Glutamatergic neuron (in vitro differentiated cells): Measurements from ENCODE around the gene MARCHF10. TPM values are rescaled to one million over a fixed set of nuclear protein-coding genes. Genes with fewer than 3 reads are reported as not detected.
"Not testable (repeated sequence)": the region's sequence is repeated elsewhere in the genome, so short reads cannot be mapped to it uniquely, and the experiment has no call there.

ENCODE experiments used
- DNase-seq: peaks from one replicate; pipeline ENCODE4 v3.0.0; 2022
- H3K27ac Mint-ChIP-seq: one replicate; pipeline ENCODE4 v1.8.0; 2020; ENCODE audit warnings: mild to moderate bottlenecking, mixed read lengths, inconsistent platforms; ENCODE audit not compliant: unreplicated experiment
- H3K27me3 Mint-ChIP-seq: one replicate; pipeline ENCODE4 v1.8.0; 2020; ENCODE audit warnings: mild to moderate bottlenecking, moderate library complexity, mixed read lengths, inconsistent platforms; ENCODE audit not compliant: unreplicated experiment
- H3K36me3 Mint-ChIP-seq: one replicate; pipeline ENCODE4 v1.8.0; 2020; ENCODE audit warnings: mild to moderate bottlenecking, mixed read lengths, inconsistent platforms; ENCODE audit not compliant: unreplicated experiment
- H3K4me1 Mint-ChIP-seq: one replicate; pipeline ENCODE4 v1.8.0; 2020; ENCODE audit warnings: mild to moderate bottlenecking, low read depth, mixed read lengths, inconsistent platforms; ENCODE audit not compliant: unreplicated experiment
- H3K4me3 Mint-ChIP-seq: one replicate; pipeline ENCODE4 v1.8.0; 2020; ENCODE audit warnings: mild to moderate bottlenecking, mixed read lengths, inconsistent platforms; ENCODE audit not compliant: unreplicated experiment
- H3K9me3 Mint-ChIP-seq: one replicate; pipeline ENCODE4 v1.8.0; 2020; ENCODE audit warnings: mild to moderate bottlenecking, moderate library complexity, mixed read lengths, inconsistent platforms; ENCODE audit not compliant: unreplicated experiment
- total RNA-seq: library from RNA; stranded (reverse); fragmentation: NEBNext Ultra II Directional; extraction: Animal tissue kit (Norgen Biotek cat#: 25700); gene quantifications from one replicate; pipeline ENCODE4 v1.2.1, GENCODE V29; 2021; ENCODE audit not compliant: unreplicated experiment
- TF ChIP-seq, protein P1 (sequence below): fragments of 200-600 bp; sonication (generic); IDR thresholded peaks from one replicate; pipeline ENCODE4 v1.5.0; 2021; ENCODE audit not compliant: partially characterized antibody, unreplicated experiment

The MARCHF10 gene
- total RNA-seq, 1 donor from 2014 or later, result not detected

DNA sequence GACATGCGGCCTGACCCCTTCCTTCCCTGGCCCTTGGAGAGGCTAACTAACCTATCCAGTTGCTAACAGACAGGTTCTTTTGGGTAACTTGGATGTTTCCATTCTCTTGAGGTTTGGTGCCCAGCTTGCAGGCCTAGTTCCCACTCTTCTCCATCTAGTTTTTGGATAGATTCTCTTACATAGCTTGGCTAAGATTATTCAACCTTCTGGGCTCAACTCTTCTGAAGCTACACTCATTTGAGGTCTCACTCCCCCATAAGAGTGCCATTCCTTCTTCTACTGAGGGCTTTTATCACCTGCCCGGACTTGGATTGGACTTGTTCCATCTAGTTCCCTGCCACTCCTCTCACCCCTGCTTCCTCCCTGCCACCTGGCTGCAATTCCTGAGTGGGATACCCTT lies 44.1 kb upstream of the MARCHF10 start:
- Mint-ChIP-seq H3K9me3 (peaks cover 2% of the 10 kb centered on the region), H3K27me3 (peaks cover 2% of the 10 kb centered on the region), H3K27ac (no peak overlapping the region), H3K36me3 (peaks cover 5% of the 10 kb centered on the region), H3K4me1 (peaks cover 1% of the 10 kb centered on the region), H3K4me3 (no peak overlapping the region)
- TF ChIP-seq, protein P1, sequence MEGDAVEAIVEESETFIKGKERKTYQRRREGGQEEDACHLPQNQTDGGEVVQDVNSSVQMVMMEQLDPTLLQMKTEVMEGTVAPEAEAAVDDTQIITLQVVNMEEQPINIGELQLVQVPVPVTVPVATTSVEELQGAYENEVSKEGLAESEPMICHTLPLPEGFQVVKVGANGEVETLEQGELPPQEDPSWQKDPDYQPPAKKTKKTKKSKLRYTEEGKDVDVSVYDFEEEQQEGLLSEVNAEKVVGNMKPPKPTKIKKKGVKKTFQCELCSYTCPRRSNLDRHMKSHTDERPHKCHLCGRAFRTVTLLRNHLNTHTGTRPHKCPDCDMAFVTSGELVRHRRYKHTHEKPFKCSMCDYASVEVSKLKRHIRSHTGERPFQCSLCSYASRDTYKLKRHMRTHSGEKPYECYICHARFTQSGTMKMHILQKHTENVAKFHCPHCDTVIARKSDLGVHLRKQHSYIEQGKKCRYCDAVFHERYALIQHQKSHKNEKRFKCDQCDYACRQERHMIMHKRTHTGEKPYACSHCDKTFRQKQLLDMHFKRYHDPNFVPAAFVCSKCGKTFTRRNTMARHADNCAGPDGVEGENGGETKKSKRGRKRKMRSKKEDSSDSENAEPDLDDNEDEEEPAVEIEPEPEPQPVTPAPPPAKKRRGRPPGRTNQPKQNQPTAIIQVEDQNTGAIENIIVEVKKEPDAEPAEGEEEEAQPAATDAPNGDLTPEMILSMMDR, result no peak
- DNase-seq, result no peak

DNA sequence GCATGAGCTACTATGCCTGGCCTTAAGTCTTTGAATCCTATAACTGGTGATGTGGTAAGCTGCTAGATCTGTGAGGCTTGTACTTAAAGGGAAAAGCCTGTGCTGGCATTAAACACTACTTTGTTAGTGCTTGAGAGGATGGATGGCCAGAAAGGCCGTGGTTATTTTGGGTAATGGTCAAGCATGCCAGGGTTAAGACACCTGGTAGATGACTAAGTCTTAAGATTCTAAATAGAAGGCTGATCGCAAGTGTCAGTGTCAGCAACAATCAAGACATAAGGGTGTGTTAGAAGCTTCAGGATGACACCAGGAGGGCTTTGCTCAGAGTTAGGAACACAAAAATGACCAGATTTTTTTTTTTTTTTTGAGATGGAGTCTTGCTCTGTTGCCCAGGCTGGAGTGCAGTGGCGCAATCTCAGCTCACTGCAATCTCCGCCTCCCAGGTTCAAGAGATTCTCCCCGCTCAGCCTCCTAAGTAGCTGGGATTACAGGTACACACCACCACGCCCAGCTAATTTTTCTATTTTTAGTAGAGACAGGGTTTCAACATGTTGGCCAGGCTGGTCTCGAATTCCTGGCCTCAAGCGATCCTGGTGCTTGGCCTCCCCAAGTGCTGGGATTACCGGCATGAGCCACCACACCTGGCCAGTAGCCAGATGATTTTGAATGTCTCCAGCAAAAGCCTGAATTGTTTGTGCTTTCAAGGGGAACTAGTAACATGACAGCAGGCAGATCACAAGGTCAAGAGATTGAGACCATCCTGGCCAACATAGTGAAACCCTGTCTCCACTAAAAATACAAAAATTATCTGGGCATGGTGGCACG lies 41.7 kb upstream of the MARCHF10 start:
- H3K4me1 Mint-ChIP-seq, H3K27me3 Mint-ChIP-seq, H3K9me3 Mint-ChIP-seq, H3K4me3 Mint-ChIP-seq, H3K27ac Mint-ChIP-seq, DNase-seq, H3K36me3 Mint-ChIP-seq: not testable (repeated sequence)

DNA sequence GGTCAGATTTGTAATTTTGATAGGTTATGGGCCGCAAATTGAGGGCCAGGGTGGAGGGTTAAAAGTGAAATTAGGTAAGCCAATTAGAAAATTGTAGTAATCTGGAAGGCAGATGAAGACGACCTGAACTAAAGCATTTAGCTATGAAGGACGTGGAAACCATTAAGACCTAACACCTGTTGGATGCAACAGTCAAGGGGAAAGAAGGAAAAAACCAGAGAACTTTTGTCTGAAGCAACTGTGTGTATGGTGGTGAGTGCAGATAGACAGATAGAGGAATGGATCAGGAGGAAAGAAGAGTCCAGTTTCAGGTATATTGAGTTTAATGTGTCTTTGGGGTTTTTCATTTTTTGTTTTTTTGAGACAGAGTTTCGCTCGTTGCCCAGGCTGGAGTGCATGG lies 40.2 kb upstream of the MARCHF10 start:
- Mint-ChIP-seq H3K27me3 (peaks cover 2% of the 10 kb centered on the region), H3K4me1 (peaks cover 1% of the 10 kb centered on the region), H3K9me3 (peaks cover 2% of the 10 kb centered on the region), H3K27ac (no peak overlapping the region), H3K4me3 (no peak overlapping the region), H3K36me3 (peaks cover 5% of the 10 kb centered on the region)
- DNase-seq, result no peak
- TF ChIP-seq, protein P1, result no peak

DNA sequence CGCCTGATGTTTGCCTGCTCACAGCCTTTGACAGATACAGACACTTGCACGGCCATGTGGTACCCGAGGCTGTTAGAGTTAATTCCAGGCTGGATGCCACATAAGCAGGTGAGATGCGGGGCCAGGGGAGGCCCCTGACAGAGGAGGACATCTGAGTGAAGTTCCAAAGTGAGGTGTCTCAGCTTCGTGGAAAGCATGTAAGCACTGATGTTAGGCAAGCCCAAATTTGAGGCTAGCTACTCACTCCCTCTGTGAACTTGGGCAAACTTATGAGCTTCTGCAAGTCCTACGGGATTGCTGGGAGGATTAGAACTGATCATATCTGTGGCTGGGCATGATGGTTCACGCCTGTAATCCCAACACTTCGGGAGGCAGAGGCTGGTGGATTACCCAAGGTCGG lies 39.3 kb upstream of the MARCHF10 start:
- Mint-ChIP-seq H3K27me3 (peaks cover 3% of the 10 kb centered on the region), H3K27ac (no peak overlapping the region), H3K4me1 (peaks cover 1% of the 10 kb centered on the region), H3K4me3 (no peak overlapping the region), H3K36me3 (peaks cover 4% of the 10 kb centered on the region), H3K9me3 (peaks cover 2% of the 10 kb centered on the region)
- DNase-seq, result no peak
- TF ChIP-seq, protein P1, result no peak

DNA sequence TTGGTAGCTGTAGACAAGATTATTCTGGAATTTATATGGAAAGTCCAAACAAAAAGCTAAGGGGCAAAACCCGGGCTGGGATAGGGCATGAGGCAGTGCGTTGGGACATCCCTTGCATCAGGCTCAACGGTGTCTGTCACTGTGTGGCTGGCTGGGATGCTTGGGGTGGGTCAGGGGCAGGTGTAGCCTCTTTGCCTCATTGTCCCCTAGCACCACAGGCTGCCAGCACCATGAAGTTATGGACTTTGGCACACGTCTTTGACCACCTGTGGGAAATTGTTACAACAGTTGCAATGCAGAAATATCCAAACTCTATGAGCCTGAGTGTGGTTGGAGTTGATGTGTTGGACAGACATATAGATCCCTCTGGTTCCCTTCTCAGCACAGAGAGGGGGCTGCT lies 32.8 kb upstream of the MARCHF10 start:
- peaks cover 15% of the 10 kb centered on the region for H3K36me3 Mint-ChIP-seq
- H3K27ac Mint-ChIP-seq, result no peak overlapping the region
- H3K4me3 Mint-ChIP-seq, result no peak overlapping the region
- TF ChIP-seq, protein P1, result no peak
- DNase-seq, result no peak
- H3K9me3 Mint-ChIP-seq, result peaks cover 3% of the 10 kb centered on the region
- peaks cover 2% of the 10 kb centered on the region for H3K4me1 Mint-ChIP-seq
- H3K27me3 Mint-ChIP-seq, result peaks cover 3% of the 10 kb centered on the region

DNA sequence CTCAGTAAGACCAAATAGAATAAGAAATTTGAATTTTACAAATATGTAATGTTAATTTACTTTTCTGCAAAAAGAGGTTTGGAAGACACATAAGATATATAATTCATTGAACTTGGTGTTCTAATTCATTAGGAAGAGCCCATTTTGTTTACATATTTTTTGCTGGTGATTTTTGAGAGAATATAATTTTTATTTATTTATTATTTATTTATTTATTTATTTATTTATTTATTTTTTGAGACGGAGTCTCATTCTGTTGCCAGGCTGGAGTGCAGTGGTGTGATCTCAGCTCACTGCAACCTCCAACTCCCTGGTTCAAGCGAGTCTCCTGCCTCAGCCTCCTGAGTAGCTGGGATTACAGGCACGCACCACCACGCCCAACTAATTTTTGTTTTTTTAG lies 25.7 kb upstream of the MARCHF10 start:
- not testable (repeated sequence) for DNase-seq, H3K4me1 Mint-ChIP-seq, H3K9me3 Mint-ChIP-seq, H3K27ac Mint-ChIP-seq, H3K4me3 Mint-ChIP-seq, H3K27me3 Mint-ChIP-seq
- H3K36me3 Mint-ChIP-seq, result peaks cover 13% of the 10 kb centered on the region
